Measurements from ENCODE around the gene SOST.

SOST gene

DNA sequence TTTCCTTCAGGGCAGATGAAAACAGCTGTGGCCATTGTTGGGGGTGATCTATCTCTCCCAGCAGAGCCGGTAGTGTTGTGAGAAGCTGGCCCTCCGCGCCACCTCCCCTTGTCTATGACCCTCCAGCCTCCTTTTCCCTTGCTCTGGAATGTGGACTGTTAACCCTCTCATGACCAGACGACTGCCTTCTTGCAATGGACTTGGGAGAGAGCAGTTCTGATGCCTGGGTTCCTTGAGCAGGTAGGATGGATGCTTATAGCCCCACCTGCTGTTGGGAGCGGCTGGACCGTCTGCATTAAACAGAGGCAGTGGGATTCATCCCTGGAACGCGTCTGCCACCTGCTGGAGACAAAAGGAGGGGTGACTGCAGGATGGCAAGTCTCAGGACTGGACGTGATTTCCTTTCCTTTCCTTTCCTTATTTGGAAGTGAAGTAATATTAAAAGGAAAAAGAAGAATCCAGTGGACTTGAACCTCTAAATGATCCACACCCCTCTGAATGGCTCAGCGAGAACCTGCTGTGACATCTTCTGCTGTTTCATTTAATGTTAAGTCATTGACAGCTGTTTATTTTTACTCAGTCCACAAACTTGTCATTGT lies 1.8 kb upstream of the SOST start:
- peaks cover 1% of the 10 kb centered on the region; the same call in 1 of the 2 replicates for H3K27me3 ChIP-seq (replicated peaks; ENCODE audit: control insufficient read depth, insufficient read depth, low read length)
- no peaks in the 10 kb centered on the region for H3K36me3 ChIP-seq (ENCODE audit: control insufficient read depth, insufficient read depth, low read length)
- H3K4me3 ChIP-seq (replicated peaks; ENCODE audit: low read depth, low read length) = no peak overlapping the region
- peak; percentile 58 for DNase-seq (ENCODE audit: extremely low read depth, insufficient read length)
- TF ChIP-seq CTCF (IDR thresholded peaks at IDR 0.05; ENCODE audit: insufficient read depth, low read length, poor library complexity, severe bottlenecking) = peak; percentile 98

GRCh38 chr17:43759836-43760235 lies 1.2 kb upstream of the SOST start:
- peaks cover 1% of the 10 kb centered on the region; the same call in 1 of the 2 replicates for H3K27me3 ChIP-seq (replicated peaks; ENCODE audit: control insufficient read depth, insufficient read depth, low read length)
- no peak for TF ChIP-seq CTCF (IDR thresholded peaks at IDR 0.05; ENCODE audit: insufficient read depth, low read length, poor library complexity, severe bottlenecking)
- DNase-seq (ENCODE audit: extremely low read depth, insufficient read length) = no peak
- no peak overlapping the region for H3K4me3 ChIP-seq (replicated peaks; ENCODE audit: low read depth, low read length)
- H3K36me3 ChIP-seq (ENCODE audit: control insufficient read depth, insufficient read depth, low read length) = no peaks in the 10 kb centered on the region

DNA sequence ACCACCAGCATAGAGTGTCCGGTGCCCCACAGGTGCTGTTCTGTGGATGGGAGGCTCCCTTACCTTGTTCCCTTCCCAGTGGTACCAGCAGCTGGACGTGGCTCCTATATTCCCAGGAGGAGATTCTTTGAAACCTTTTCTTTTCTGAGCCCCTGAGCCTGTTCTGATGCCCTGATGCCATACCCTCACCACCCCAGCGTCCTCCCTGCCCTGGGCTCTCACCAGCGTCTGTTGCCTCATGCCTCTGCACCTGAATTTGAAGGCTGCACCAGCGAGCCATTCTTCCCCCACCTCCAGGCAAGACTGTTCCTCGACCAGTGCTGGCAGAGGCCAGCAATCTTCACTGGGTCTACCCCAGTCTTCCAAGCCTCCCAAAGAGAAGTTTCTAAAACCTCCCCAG lies 505 bp downstream of the SOST start:
- Histone ChIP-seq H3K27me3 (replicated peaks; ENCODE audit: control insufficient read depth, insufficient read depth, low read length) (peaks cover 1% of the 10 kb centered on the region; the same call in 1 of the 2 replicates), H3K36me3 (ENCODE audit: control insufficient read depth, insufficient read depth, low read length) (no peaks in the 10 kb centered on the region), H3K4me3 (replicated peaks; ENCODE audit: low read depth, low read length) (no peak overlapping the region)
- no peak for DNase-seq (ENCODE audit: extremely low read depth, insufficient read length)
- TF ChIP-seq CTCF (IDR thresholded peaks at IDR 0.05; ENCODE audit: insufficient read depth, low read length, poor library complexity, severe bottlenecking) = no peak

DNA sequence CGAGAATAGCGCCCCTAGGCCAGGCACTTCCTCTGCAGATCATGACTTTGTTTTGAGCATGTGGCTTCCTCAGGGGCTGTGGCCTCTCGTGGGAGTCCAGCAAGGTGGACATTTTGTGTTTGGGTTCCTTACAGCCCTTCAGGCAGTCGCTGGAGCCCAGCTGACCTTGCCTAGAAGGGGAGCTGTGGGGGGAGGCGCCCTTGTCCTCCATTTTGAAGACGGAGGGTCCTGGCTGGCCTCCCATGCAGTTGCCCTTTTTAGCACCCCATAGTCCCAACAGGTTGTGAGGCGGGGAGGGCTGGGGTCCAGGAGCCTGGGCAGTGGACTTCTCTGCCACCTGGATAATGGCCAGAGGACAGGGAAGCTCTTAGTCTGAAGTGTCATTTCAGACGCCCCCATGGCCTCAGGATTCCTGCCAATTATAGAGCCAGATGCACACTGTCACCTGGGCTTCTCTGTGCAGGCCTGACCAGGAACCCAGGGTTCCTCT lies 1.4 kb downstream of the SOST start:
- H3K27me3 ChIP-seq (replicated peaks; ENCODE audit: control insufficient read depth, insufficient read depth, low read length) = peaks cover 1% of the 10 kb centered on the region; the same call in 1 of the 2 replicates
- no peak for TF ChIP-seq CTCF (IDR thresholded peaks at IDR 0.05; ENCODE audit: insufficient read depth, low read length, poor library complexity, severe bottlenecking)
- H3K36me3 ChIP-seq (ENCODE audit: control insufficient read depth, insufficient read depth, low read length) = no peaks in the 10 kb centered on the region
- no peak overlapping the region for H3K4me3 ChIP-seq (replicated peaks; ENCODE audit: low read depth, low read length)
- no peak for DNase-seq (ENCODE audit: extremely low read depth, insufficient read length)

DNA sequence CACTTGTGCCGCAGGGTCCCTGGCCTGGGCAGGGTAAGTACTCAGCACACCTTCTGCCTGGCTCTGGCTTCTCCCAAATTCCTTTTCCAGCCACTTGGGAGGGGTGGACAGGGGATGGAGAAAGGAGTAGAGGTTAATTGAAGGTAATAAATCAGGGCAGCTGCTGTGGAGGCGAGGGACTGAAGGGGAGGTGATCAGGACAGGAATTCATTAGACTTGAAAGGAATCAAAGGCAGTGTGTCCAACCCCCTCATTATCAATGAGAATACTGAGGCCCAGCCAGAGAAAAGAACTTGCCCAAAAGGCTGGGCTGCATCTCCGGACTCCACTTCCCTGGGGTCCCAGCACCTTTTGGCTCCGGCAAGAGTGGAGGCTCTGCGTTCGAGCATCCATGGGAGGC lies 2.4 kb downstream of the SOST start:
- DNase-seq (ENCODE audit: extremely low read depth, insufficient read length) = no peak
- Histone ChIP-seq H3K27me3 (replicated peaks; ENCODE audit: control insufficient read depth, insufficient read depth, low read length) (peaks cover 1% of the 10 kb centered on the region; the same call in 1 of the 2 replicates), H3K4me3 (replicated peaks; ENCODE audit: low read depth, low read length) (no peak overlapping the region), H3K36me3 (ENCODE audit: control insufficient read depth, insufficient read depth, low read length) (no peaks in the 10 kb centered on the region)
- no peak for TF ChIP-seq CTCF (IDR thresholded peaks at IDR 0.05; ENCODE audit: insufficient read depth, low read length, poor library complexity, severe bottlenecking)
